Lung microvascular endothelial cell (primary cell): ENCODE data around the gene STRAP. TPM values are rescaled to one million over a fixed set of nuclear protein-coding genes. Genes with fewer than 3 reads are reported as not detected.
A peak's percentile ranks its signal among the peaks of the same experiment; 100 is the strongest.
"Not testable (repeated sequence)": the region's sequence is repeated elsewhere in the genome, so short reads cannot be mapped to it uniquely, and the experiment has no call there.

ENCODE experiments used
- DNase-seq, 2 donors: peaks; one replicate each; pipeline versions ENCODE4 v3.0.0 to v3.0.0-alpha.2; 2010; ENCODE audit warnings: low read depth in 2 of 2
- total RNA-seq: library from RNA; depleted of rRNA; stranded (reverse); fragments of >200 nt; gene quantifications from 2 replicates; pipeline ENCODE4 v1.2.1, GENCODE V29; 2014

The STRAP gene
- total RNA-seq, 1 donor from 2014 or later = 52.0 TPM

DNA sequence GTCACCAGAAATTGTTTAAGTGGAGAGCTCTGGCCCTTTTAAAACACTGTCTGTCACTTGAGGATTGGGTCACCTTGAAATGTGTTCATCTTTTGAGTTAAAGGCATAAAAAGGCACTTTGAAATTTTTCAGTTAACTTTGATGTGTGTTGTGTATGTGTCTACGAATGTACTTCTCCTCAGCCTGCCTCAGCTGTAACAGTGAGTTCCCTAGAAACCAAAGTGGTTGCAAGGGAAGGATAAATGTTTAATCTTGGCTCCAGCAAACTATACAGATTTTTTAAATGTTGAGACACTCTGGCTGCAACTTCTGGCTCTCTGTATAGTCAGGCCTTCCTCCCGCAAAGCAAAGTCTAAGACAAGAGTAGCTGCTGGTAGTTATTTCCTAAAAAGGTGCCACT is 37.2 kb downstream of the STRAP start:
- no peak for DNase-seq

DNA sequence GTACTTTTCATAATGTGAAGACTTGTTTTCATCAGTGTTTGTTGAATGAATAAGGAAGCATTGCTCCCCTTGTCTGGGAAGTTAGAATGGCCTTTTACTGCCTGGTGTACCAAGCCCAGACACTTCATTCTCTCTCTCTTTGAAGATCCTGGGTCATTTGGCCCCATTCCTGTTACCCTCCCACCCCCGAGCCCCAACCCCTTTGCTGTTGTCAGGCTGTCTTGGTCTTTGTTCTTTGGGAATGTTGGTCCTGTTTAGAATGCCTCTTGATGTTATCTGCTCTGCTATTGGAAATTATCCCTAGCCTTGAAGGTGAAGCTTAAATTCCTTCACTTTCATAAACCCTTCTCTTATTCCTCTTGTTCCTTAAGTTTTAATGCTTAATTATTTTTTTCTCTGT is 42.8 kb downstream of the STRAP start:
- no peak for DNase-seq

DNA sequence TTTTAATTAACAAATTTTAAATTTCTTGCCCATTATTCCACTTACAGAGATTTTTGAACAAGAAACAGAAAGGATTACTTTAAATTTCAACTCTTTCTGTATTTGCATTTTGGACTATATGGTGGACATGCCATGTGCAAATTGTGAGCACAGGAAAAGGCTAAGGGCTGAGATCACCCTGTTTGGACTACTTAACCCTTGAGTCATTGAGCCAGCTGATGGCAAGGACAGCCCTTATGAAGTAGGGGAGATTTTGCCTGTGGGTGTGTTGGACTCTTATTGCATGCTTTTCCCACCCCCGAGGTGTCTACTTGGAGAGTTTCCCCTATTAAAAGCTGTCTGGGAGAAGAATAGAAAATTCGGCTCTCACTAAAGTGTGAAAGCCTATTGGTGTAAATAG is 46.2 kb downstream of the STRAP start:
- peak in 1 of 2 donors; percentile 91 for DNase-seq

DNA sequence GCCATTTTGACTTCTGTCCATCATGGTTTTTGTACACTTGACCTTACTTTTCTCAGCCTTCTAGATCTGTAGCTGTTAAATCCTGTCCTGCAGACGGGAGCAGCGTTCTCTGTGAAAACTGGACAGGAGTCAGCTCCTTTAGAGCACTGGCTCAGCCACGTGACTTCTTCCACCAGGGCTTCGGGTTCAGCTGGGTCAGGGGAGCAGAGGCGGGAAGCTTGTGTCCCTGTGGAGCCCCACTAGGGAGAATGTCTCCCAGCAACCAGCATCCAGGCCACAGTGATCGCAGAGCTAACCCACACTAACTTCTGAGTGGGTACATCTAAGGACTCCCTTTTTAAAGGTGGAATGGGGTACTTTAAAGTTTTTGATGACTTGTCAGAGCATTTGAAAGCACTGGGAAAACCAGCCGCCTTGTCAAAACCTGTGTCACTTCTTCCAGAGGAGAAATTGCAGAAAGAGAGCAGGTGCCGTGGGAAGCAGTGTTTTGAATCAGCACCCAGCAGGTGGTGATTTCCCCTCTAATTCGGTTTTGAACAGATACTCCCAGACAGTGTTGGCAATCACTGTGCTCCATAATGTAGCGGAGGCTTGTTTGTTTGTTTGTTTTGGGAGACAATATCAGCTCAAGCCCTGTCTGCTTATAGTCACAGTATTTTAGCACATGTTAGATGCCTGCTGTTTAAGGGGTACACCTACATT is 46.8 kb downstream of the STRAP start:
- no peak for DNase-seq

DNA sequence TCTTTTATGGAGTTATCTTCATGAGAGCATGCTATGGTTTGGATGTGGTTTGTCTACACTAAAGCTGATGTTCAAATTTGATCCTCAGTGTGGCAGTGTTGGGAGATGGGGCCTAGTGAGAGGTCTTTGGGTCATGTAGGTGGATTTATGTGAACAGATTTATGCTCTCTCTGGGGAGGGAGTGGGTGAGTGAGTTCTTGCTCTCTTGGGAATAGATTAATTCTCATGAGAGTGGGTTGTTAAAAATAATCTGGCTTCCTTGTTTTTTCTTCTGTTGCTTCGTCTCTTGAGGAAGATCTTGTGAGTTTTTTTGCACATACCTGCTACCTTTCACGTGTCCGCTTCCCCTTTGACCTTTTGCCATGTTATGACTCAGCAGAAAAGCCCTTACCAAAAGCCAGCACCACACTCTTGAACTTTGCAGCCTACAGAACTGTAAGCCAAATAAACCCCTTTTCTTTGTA is 49.4 kb downstream of the STRAP start:
- DNase-seq = no peak

DNA sequence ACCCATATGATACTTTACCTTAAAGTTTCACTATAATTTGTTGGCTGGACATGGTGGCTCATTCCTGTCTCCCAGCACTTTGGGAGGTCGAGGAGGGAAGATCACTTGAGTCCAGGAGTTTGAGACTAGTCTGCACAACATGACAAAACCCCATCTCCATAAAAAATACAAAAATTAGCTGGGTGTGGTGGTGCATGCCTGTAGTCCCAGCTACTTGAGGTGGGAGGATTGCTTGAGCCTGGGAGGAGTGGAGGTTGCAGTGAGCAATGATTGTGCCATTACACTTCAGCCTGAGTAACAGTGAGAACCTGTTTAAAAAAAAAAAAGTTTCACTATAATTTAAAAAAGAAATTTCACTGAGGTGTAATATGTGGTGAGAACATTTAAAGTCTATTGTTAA is 50.1 kb downstream of the STRAP start:
- DNase-seq = no peak

DNA sequence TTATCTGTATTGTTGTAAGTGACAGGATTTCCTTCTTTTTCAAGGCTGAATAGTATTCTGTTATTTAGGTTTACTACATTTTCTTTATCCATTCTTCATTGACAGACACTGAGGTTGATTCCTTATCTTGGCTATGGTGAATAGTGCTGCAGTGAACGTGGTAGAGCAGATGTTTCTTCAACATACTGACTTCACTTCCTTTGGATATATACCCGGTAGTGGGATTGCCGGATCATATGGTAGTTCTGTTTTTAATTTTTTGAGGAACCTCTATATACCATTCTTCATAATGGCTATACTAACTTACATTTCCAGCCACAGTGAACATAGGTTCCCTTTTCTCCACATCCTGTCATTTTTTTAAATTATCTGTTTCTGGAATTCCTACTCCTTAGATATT is 50.8 kb downstream of the STRAP start:
- no peak for DNase-seq

DNA sequence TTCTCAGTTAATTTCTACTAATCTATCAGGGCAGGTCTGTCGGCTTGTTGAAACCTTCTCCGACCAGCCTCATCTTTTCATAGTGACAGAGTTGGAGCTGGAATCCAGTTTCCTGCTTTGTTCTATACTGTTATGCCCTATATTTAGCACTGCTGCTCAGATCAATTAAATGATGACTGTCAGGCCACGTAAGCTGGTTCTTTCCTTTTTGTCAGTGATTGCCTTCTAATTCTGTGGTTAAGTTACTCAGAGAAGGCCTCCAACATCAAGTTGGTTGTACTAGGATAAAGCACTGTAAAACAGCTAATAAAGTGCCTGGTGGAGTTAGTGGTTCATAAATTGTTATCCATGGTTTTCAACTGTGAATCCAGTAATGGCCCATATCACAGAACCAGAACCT is 51.6 kb downstream of the STRAP start:
- DNase-seq = no peak

DNA sequence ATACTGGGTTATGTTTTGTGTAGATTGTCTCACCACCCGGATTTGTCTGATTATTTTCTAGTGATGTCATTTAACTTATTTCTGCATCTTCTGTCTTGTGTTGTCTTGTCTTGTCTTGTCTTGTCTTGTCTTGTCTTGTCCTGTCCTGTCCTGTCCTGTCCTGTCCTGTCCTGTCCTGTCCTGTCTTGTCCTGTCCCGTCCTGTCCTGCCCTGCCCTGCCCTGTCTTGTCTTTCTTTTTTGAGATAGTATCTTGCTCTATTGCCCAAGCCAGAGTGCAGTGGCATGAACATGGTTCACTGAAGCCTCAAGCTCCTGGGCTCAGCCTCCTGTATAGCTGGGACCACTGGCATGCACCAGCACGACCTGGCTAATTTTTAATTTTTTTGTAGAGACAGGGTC is 54.6 kb downstream of the STRAP start:
- no peak for DNase-seq

DNA sequence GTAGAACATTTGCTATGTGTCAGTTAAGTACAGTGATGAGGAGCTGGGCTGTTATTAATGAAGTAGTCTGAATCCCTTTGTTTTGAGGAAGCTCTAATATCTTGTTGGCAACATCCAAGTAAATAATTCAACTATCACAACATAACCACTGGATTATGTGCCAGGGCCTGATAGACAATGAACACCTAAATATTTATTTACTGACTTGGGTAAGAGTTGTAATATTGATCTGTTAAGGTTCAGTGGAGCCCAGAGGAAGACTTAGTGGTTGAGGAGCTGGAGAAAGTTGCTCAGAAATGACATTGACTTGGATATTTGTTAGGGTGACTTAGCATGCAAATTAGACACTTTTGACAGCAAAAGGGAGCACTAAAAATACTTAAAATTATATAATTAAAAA is 55.7 kb downstream of the STRAP start:
- no peak for DNase-seq

DNA sequence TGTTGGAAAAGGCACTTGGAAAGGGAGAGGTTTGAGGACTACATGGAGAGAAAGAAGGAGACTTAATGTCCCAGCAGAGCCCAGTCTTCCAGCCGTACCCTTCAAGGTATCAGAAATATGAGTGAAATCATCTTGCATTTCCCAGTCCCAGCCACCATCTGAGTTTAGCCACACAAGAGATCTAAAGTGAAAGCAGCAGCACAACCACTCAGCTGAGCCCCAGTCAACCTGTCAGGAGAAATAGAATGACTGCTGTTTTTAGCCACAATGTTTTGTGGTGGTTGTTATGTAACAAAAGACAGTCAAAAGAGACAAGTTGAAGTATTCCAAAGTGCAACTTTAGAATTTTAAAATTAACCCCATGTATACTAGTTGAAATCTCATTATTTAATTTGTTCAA is 56.9 kb downstream of the STRAP start:
- DNase-seq = no peak

DNA sequence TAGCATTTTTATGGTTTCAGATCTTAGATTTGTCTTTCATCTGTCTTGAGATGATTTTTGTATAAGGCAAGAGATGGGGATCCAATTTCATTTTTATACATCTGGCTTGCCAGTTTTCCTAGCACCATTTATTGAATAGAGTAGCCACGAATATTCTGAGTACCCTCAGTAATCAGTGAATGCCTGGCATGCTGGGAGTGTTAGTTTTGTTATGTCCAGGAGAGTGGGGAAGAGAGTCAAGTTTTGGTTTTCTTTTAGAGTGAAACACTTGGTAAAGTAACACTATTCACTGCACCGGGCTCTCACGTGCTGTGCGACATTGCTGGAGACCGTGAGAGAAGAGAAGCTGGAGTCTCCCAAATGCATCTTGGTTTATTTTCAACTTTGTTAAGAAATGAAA is 60.3 kb downstream of the STRAP start:
- no peak for DNase-seq

DNA sequence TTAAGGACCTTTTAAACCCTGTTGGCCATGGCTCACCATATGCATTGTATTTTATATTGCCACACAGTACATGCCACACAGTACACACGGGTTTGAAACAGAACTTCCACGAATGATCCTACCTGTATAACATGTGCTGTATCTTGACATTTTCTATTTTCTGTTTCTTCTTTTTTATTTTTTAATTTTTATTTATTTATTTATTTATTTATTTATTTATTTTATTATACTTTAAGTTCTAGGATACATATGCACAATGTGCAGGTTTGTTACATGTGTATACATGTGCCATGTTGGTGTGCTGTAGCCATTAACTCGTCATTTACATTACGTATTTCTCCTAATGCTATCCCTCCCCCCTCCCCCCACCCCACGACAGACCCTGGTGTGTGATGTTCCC is 61.3 kb downstream of the STRAP start:
- DNase-seq = not testable (repeated sequence)

DNA sequence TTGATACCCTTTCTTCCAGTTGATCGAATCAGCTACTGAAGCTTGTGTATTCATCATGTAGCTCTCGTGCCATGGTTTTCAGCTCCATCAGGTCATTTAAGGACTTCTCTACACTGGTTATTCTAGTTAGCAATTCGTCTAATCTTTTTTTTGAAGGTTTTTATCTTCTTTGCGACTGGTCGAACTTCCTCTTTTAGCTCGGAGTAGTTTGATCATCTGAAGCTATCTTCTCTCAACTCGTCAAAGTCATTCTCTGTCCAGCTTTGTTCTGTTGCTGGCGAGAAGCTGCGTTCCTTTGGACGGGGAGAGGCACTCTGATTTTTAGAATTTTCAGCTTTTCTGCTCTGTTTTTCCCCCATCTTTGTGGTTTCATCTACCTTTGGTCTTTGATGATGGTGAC is 66.3 kb downstream of the STRAP start:
- DNase-seq = not testable (repeated sequence)

Other genes with a start within 250 kb of the STRAP start
- 1.6 and 10.9 TPM in 2 replicates for gene EPS8, start 93.0 kb upstream of the STRAP start, total RNA-seq
- 43.8 and 45.0 TPM in 2 replicates for gene DERA, start 28.9 kb downstream of the STRAP start, total RNA-seq